ENCODE data around the gene PTGFR.

Gene PTGFR

GRCh38 chr1:78468521-78468920 lies 22.3 kb upstream of the PTGFR start:
- H3K27me3 ChIP-seq (replicated peaks; ENCODE audit: control insufficient read depth, insufficient read depth, low read length) = no peaks in the 10 kb centered on the region; the same call in 1 of the 2 replicates

GRCh38 chr1:78469576-78469975 lies 21.2 kb upstream of the PTGFR start:
- Histone ChIP-seq H3K36me3 (ENCODE audit: control insufficient read depth, insufficient read depth, low read length) (no peaks in the 10 kb centered on the region), H3K4me3 (replicated peaks; ENCODE audit: low read depth, low read length) (no peak overlapping the region), H3K27me3 (replicated peaks; ENCODE audit: control insufficient read depth, insufficient read depth, low read length) (no peaks in the 10 kb centered on the region; the same call in 1 of the 2 replicates)
- DNase-seq (ENCODE audit: extremely low read depth, insufficient read length) = no peak
- TF ChIP-seq, protein P1, sequence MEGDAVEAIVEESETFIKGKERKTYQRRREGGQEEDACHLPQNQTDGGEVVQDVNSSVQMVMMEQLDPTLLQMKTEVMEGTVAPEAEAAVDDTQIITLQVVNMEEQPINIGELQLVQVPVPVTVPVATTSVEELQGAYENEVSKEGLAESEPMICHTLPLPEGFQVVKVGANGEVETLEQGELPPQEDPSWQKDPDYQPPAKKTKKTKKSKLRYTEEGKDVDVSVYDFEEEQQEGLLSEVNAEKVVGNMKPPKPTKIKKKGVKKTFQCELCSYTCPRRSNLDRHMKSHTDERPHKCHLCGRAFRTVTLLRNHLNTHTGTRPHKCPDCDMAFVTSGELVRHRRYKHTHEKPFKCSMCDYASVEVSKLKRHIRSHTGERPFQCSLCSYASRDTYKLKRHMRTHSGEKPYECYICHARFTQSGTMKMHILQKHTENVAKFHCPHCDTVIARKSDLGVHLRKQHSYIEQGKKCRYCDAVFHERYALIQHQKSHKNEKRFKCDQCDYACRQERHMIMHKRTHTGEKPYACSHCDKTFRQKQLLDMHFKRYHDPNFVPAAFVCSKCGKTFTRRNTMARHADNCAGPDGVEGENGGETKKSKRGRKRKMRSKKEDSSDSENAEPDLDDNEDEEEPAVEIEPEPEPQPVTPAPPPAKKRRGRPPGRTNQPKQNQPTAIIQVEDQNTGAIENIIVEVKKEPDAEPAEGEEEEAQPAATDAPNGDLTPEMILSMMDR (IDR thresholded peaks at IDR 0.05; ENCODE audit: insufficient read depth, low read length, poor library complexity, severe bottlenecking) = no peak

More at GRCh38 chr1:78468521-78468920, 22.3 kb upstream of the PTGFR start:
- TF ChIP-seq, protein P1 (IDR thresholded peaks at IDR 0.05; ENCODE audit: insufficient read depth, low read length, poor library complexity, severe bottlenecking) = no peak
- no peaks in the 10 kb centered on the region for H3K36me3 ChIP-seq (ENCODE audit: control insufficient read depth, insufficient read depth, low read length)
- DNase-seq (ENCODE audit: extremely low read depth, insufficient read length) = no peak
- H3K4me3 ChIP-seq (replicated peaks; ENCODE audit: low read depth, low read length) = no peak overlapping the region

GRCh38 chr1:78471890-78472620 lies 18.7 kb upstream of the PTGFR start:
- DNase-seq (ENCODE audit: extremely low read depth, insufficient read length) = no peak
- no peak overlapping the region for H3K4me3 ChIP-seq (replicated peaks; ENCODE audit: low read depth, low read length)
- no peaks in the 10 kb centered on the region for H3K27me3 ChIP-seq (replicated peaks; ENCODE audit: control insufficient read depth, insufficient read depth, low read length)
- no peaks in the 10 kb centered on the region for H3K36me3 ChIP-seq (ENCODE audit: control insufficient read depth, insufficient read depth, low read length)
- TF ChIP-seq, protein P1 (IDR thresholded peaks at IDR 0.05; ENCODE audit: insufficient read depth, low read length, poor library complexity, severe bottlenecking) = no peak

DNA sequence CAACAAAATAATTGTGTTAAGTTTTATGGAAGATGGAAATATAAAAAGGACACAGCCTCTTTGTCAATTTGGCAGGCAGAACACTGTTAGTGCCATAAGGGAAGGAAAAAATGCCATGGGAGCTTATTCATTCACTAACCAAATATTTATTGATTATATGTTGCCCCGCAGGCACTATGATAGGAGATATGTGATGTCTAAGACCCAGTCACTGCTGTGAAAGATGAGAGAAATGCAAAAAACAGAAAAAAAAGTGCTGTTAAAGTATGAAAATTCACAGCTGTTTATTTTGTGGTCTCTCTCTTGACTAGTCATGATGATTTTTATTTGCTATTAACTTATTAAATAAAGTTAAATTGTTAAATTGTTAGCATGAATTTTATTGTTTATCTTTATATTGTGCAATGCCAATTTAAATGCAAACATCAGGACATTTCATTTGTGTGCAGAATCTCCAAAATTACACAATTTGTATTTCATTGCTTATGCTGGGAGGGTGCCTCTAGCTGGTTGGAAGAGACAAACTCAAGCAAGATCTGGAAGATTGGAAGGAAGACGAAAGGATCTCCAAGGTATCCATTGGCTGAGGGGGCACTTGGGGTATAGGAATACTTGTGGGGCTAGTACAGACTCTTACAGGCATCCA lies 17.8 kb upstream of the PTGFR start:
- H3K27me3 ChIP-seq (replicated peaks; ENCODE audit: control insufficient read depth, insufficient read depth, low read length) = no peaks in the 10 kb centered on the region
- no peak overlapping the region for H3K4me3 ChIP-seq (replicated peaks; ENCODE audit: low read depth, low read length)
- DNase-seq (ENCODE audit: extremely low read depth, insufficient read length) = no peak
- no peaks in the 10 kb centered on the region for H3K36me3 ChIP-seq (ENCODE audit: control insufficient read depth, insufficient read depth, low read length)
- TF ChIP-seq, protein P1 (IDR thresholded peaks at IDR 0.05; ENCODE audit: insufficient read depth, low read length, poor library complexity, severe bottlenecking) = no peak

DNA sequence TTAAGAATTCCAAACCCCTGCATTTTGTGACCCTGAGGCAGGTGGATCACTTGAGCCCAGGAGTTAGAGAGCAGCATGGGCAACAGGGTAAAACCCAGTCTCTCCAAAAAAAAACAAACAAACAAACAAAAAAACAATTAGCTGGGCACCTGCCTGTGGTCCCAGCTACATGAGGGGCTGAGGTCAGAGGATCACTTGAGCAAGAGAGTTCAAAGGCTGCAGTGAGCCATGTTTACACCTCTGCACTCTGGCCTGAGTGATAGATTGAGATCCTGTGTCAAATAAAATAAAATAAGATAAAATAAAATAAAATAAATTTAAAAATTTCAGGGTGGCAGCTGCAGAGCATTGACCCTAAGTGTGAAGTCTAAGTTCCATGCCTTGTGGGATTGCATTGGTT lies 16.7 kb upstream of the PTGFR start:
- Histone ChIP-seq H3K36me3 (ENCODE audit: control insufficient read depth, insufficient read depth, low read length) (no peaks in the 10 kb centered on the region), H3K4me3 (replicated peaks; ENCODE audit: low read depth, low read length) (no peak overlapping the region), H3K27me3 (replicated peaks; ENCODE audit: control insufficient read depth, insufficient read depth, low read length) (no peaks in the 10 kb centered on the region)
- no peak for DNase-seq (ENCODE audit: extremely low read depth, insufficient read length)
- TF ChIP-seq, protein P1 (IDR thresholded peaks at IDR 0.05; ENCODE audit: insufficient read depth, low read length, poor library complexity, severe bottlenecking) = no peak

All from GM06990 (cell line).